K562 (cell line): ENCODE data around the gene FAM50A. TPM values are rescaled to one million over a fixed set of nuclear protein-coding genes. Genes with fewer than 3 reads are reported as not detected.

Source experiments
- HNRNPL ChIP-seq: fragments of 200-400 bp; formaldehyde crosslinking; IDR thresholded peaks from 2 replicates; pipeline ENCODE4 v1.6.1; 2017; ENCODE audit warnings: low read depth, mild to moderate bottlenecking, low read length
- KHSRP ChIP-seq: fragments of 450-650 bp; IDR thresholded peaks from 2 replicates; pipeline ENCODE4 v1.6.1; 2017
- KLF6 ChIP-seq: fragments of 250-450 bp; sonication (Bioruptor Pico); IDR thresholded peaks from 2 replicates; pipeline ENCODE4 v1.4.0; 2020; ENCODE audit warnings: mild to moderate bottlenecking, moderate library complexity, borderline replicate concordance
- PHF8 ChIP-seq: fragments of 200-600 bp; sonication (generic); IDR thresholded peaks from 2 replicates; pipeline ENCODE4 v1.6.1; 2012; ENCODE audit warnings: mixed run types, mild to moderate bottlenecking, inconsistent platforms, low read length, moderate library complexity, borderline replicate concordance
- POLR2G ChIP-seq: fragments of 200-400 bp; formaldehyde crosslinking; IDR thresholded peaks from 2 replicates; pipeline ENCODE4 v1.6.1; 2017; ENCODE audit warnings: low read depth, mild to moderate bottlenecking, antibody characterized with exemption, low read length, moderate library complexity
- ZBTB2 ChIP-seq: fragments of 450-650 bp; IDR thresholded peaks from 2 replicates; pipeline ENCODE4 v1.6.1; 2016; ENCODE audit warnings: antibody characterized with exemption
- ZNF197 ChIP-seq: fragments of 200-800 bp; sonication (Bioruptor generic); IDR thresholded peaks from 2 replicates; pipeline ENCODE4 v1.6.1; 2016; ENCODE audit warnings: low read depth, missing genetic modification characterization, missing compliant biosample characterization
- polyA plus RNA-seq, 8 experiments: library from polyadenylated mRNA; depleted of rRNA in 4 of 8; stranded (reverse) in 5 of 8; unstranded in 3 of 8; fragments of >200 nt; fragmentation: Nextera tagmentation in 2 of 8; fragmentation: Illumina TruSeq in 1 of 8; extraction: Ambion mirVana in 2 of 8; extraction: Trizol in 1 of 8; gene quantifications; 2 replicates each; pipeline versions ENCODE4 v1.2.1 to v1.2.3, GENCODE V29; 2011 to 2014; ENCODE audit warnings: inconsistent platforms in 1 of 8, missing spikeins in 1 of 8
- total RNA-seq, 7 experiments: library from RNA; depleted of rRNA in 6 of 7; stranded (reverse); fragments of >200 nt in 6 of 7; fragmentation: Illumina TruSeq in 2 of 7; extraction: Trizol in 2 of 7; gene quantifications; 2 replicates each; pipeline versions ENCODE4 v1.2.1 to v1.2.3, GENCODE V29; 2011 to 2021; ENCODE audit warnings: low replicate concordance in 1 of 7
- TF ChIP-seq, protein P1 (sequence below): sonication (generic); formaldehyde crosslinking; IDR thresholded peaks from 2 replicates; pipeline ENCODE4 v1.8.0; 2023; ENCODE audit warnings: mild to moderate bottlenecking, missing genetic modification reagents
- TF ChIP-seq, protein P2 (sequence below): fragments of 450-650 bp; IDR thresholded peaks from 2 replicates; pipeline ENCODE4 v1.7.0; 2016; ENCODE audit warnings: borderline replicate concordance

Gene FAM50A
- total and polyA plus RNA-seq, 9 of the 15 experiments (the other 6 are each of a cell fraction or from before 2014, with no cell fraction given): 4.4 to 114 (median 67.3) TPM

GRCh38 chrX:154396973-154397887, 46.7 kb upstream of the FAM50A start (continued):
- TF ChIP-seq, protein P1, sequence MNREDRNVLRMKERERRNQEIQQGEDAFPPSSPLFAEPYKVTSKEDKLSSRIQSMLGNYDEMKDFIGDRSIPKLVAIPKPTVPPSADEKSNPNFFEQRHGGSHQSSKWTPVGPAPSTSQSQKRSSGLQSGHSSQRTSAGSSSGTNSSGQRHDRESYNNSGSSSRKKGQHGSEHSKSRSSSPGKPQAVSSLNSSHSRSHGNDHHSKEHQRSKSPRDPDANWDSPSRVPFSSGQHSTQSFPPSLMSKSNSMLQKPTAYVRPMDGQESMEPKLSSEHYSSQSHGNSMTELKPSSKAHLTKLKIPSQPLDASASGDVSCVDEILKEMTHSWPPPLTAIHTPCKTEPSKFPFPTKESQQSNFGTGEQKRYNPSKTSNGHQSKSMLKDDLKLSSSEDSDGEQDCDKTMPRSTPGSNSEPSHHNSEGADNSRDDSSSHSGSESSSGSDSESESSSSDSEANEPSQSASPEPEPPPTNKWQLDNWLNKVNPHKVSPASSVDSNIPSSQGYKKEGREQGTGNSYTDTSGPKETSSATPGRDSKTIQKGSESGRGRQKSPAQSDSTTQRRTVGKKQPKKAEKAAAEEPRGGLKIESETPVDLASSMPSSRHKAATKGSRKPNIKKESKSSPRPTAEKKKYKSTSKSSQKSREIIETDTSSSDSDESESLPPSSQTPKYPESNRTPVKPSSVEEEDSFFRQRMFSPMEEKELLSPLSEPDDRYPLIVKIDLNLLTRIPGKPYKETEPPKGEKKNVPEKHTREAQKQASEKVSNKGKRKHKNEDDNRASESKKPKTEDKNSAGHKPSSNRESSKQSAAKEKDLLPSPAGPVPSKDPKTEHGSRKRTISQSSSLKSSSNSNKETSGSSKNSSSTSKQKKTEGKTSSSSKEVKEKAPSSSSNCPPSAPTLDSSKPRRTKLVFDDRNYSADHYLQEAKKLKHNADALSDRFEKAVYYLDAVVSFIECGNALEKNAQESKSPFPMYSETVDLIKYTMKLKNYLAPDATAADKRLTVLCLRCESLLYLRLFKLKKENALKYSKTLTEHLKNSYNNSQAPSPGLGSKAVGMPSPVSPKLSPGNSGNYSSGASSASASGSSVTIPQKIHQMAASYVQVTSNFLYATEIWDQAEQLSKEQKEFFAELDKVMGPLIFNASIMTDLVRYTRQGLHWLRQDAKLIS (CRISPR knock-in tag): no peak; the same call in 1 of the 2 replicates
- TF ChIP-seq POLR2G: peak; percentile 11; the same call in 1 of the 2 replicates
- TF ChIP-seq ZBTB2: no peak
- no peak for TF ChIP-seq ZNF197 (CRISPR knock-in tag)
- TF ChIP-seq KLF6 (CRISPR knock-in tag): 0 out of 2 replicates have a peak, but pooled peaks have one; percentile 26
- peak; percentile 39; the same call in 1 of the 2 replicates for TF ChIP-seq PHF8
- no peak for TF ChIP-seq KHSRP
- TF ChIP-seq HNRNPL: peak; percentile 12
- TF ChIP-seq, protein P2, sequence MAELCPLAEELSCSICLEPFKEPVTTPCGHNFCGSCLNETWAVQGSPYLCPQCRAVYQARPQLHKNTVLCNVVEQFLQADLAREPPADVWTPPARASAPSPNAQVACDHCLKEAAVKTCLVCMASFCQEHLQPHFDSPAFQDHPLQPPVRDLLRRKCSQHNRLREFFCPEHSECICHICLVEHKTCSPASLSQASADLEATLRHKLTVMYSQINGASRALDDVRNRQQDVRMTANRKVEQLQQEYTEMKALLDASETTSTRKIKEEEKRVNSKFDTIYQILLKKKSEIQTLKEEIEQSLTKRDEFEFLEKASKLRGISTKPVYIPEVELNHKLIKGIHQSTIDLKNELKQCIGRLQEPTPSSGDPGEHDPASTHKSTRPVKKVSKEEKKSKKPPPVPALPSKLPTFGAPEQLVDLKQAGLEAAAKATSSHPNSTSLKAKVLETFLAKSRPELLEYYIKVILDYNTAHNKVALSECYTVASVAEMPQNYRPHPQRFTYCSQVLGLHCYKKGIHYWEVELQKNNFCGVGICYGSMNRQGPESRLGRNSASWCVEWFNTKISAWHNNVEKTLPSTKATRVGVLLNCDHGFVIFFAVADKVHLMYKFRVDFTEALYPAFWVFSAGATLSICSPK: no peak
